Fibroblast of pulmonary artery (primary cell): ENCODE data around the gene SASH1.
"Not testable (repeated sequence)": the region's sequence is repeated elsewhere in the genome, so short reads cannot be mapped to it uniquely, and the experiment has no call there.

Source experiments
- DNase-seq: peaks from one replicate; pipeline ENCODE4 v3.0.0-alpha.2; 2010; ENCODE audit warnings: low read depth
- H3K4me3 ChIP-seq: replicated peaks from 2 replicates; pipeline ENCODE4 v1.5.1; 2011; ENCODE audit warnings: low read depth, mild to moderate bottlenecking, control low read depth, low read length, moderate library complexity
- TF ChIP-seq, protein P1 (sequence below): IDR thresholded peaks from 2 replicates; pipeline ENCODE4 v1.5.1; 2011; ENCODE audit warnings: mild to moderate bottlenecking, control low read depth, low read length, inconsistent platforms; ENCODE audit errors: missing control alignments

SASH1 gene

DNA sequence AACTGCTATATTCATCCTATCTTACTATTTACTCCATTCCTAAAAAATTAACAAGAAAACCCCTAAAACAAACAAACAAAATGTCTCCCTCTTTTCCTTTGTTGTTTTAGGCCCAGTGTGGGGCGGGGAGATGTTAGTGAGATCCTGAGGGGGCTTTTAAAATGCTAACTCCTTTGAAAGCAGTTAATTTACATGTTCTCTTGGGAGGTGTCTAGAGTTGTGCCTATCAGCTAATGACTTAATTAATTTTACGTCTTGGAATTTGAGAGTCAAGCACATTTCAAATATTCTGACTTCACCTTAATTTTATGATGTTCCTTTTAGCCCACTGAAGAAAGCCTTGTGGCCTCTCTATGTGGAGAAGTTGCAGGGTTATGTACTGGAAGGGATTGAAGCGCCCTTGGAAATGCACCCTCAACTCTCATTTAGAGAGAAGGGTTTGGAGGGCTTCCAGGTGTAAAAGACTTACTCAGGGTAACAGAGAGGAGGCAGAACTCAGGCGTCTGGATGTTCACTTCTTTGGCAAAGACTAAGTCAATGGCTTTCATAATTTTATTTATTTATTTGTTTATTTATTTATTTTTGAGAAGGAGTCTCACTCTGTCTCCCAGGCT, 4.9 kb downstream of the SASH1 start:
- no peak for DNase-seq

DNA sequence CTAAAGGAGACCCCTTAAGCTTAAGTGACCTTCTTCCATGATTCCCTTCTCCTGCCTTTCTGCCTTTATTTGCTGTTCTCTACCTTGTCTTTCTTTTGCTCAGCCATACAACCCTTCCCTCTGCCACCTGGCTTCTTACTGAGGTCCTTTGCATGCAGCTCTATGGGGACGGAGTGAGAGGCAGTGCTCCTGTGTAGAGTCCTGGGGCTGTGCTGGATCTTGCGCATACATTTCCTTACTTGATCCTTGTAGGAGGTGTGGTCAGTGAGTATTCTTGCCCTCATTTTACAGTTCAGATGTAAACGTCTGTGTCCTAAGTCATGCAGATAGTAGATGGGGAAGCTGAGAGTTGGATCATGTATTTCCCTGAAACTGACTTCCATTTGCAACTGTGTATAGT, 5.7 kb downstream of the SASH1 start:
- no peak for DNase-seq
- TF ChIP-seq, protein P1, sequence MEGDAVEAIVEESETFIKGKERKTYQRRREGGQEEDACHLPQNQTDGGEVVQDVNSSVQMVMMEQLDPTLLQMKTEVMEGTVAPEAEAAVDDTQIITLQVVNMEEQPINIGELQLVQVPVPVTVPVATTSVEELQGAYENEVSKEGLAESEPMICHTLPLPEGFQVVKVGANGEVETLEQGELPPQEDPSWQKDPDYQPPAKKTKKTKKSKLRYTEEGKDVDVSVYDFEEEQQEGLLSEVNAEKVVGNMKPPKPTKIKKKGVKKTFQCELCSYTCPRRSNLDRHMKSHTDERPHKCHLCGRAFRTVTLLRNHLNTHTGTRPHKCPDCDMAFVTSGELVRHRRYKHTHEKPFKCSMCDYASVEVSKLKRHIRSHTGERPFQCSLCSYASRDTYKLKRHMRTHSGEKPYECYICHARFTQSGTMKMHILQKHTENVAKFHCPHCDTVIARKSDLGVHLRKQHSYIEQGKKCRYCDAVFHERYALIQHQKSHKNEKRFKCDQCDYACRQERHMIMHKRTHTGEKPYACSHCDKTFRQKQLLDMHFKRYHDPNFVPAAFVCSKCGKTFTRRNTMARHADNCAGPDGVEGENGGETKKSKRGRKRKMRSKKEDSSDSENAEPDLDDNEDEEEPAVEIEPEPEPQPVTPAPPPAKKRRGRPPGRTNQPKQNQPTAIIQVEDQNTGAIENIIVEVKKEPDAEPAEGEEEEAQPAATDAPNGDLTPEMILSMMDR, result no peak
- no peak overlapping the region for H3K4me3 ChIP-seq

More for the DNA sequence above, 4.9 kb downstream of the SASH1 start:
- H3K4me3 ChIP-seq, result no peak overlapping the region
- TF ChIP-seq, protein P1, result no peak

DNA sequence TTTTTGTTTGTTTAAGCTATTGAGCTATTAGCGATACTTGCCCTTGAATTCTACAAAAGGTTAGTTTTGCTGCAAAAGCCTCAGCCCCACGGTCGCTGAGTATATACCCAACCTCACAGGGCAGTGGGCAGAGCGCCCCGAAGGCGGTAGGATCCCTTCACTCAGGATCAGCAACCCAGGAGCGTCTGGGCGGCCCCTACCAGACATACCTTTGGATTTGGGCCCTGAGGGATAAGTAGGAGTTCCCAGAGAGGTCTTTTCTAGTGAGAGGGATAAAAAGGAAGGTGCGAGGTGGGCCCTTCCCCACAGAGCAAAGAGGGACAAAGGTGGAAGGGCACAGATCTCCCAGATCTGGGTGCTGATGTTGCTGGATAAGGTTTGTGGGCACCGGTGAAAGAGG, 6.1 kb downstream of the SASH1 start:
- H3K4me3 ChIP-seq, result no peak overlapping the region
- TF ChIP-seq, protein P1, result no peak
- no peak for DNase-seq

DNA sequence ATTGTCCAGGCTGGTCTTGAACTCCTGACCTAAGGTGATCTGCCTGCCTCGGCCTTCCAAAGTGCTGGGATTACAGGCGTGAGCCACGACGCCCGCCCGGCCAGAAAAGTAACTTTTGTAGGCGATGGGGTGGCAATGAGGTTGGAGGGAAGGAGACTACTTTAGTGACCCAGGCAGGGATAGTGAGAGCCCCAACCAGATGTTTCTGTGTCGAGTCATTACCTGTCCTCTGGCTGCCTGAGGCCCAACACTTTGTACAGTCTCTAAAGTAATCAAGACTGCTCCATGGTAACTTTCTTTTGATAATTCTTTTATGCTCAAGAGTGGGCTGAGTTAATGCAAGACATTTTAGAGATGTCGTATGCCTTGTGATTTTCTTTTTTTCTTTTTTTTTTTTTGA, 6.8 kb downstream of the SASH1 start:
- DNase-seq, result no peak
- no peak overlapping the region for H3K4me3 ChIP-seq
- TF ChIP-seq, protein P1, result no peak

DNA sequence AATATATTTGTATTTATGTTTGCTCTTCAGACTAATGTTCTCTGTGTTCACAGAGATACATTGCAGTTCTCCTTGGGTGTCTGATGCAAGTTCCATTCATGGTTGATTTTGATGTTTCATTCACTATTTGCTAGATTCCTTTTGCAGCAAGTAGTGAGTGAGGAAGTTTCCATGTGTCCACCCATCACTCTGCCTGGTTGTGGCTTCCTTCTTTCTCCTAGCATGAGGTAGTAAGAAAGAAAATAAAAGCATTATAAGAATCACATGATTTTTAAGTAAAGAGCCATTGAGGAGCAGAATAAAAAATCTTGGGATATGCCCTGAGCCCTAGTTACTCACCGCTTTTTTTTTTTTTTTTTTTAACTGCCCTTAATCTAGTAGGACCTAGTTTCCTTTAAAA, 8.7 kb downstream of the SASH1 start:
- TF ChIP-seq, protein P1, result no peak
- H3K4me3 ChIP-seq, result no peak overlapping the region
- DNase-seq, result no peak

DNA sequence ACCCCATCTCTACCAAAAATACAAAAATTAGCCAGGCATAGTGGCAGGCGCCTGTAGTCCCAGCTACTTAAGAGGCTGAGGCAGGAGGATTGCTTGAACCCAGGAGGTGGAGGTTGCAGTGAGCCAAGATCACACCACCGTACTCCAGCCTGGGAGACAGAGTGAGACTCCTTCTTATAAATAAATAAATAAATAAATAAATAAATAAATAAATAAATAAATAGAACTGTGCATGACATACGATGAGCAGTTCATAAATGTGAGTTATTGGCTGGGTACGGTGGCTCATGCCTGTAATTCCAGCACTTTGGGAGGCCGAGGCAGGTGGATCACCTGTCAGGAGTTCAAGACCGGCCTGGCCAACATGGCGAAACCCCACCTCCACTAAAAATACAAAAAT, 9.8 kb downstream of the SASH1 start:
- H3K4me3 ChIP-seq, DNase-seq: not testable (repeated sequence)

DNA sequence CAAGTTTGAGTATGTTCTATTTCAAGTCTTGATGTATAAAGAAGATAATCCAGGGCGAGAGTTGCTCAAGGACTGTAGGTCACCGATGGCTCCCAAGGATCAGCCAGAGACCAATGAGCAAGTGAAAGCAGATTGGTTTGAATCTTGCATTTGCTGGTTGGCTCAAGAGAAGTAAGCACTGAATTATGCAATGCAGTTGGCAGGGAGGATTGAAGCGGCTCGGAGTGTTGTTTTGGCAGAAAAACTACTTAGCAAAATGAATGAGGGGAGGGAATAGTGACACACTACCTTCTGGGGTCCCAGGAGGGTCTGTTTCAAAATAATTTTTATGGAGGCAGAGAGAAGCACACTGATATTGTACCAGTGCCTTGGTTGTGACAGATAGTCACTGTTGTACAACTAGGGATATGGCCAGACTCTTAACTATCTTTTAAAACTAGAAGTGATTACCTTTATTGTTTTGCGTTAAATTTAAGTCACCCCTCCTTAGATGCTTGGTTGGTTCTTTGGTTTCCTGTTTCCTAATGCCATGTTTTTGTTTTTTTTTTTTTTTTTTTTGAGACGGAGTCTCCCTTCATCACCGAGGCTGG, 15.7 kb downstream of the SASH1 start:
- TF ChIP-seq, protein P1, result no peak
- DNase-seq, result peak; percentile 88
- no peak overlapping the region for H3K4me3 ChIP-seq
